Ecto neural progenitor cell (in vitro differentiated cells): ENCODE measurements around the gene GIGYF1.
"Not testable (repeated sequence)": the region's sequence is repeated elsewhere in the genome, so short reads cannot be mapped to it uniquely, and the experiment has no call there.

Experiments used
- DNase-seq: peaks from one replicate; pipeline ENCODE4 v3.0.0-alpha.2; 2018; ENCODE audit warnings: low spot score

Gene GIGYF1

GRCh38 chr7:100706672-100707311 lies 12.7 kb upstream of the GIGYF1 start:
- DNase-seq, result no peak

GRCh38 chr7:100705753-100706671 lies 12.0 kb upstream of the GIGYF1 start, which contains the start of gene POP7:
POP7 (plus strand) TSS chr7:100706121; CDS start chr7:100706831, 710 bp downstream.
- DNase-seq, result peak; percentile 98

GRCh38 chr7:100705320-100705752 lies 11.3 kb upstream of the GIGYF1 start:
- peak; percentile 93 for DNase-seq

GRCh38 chr7:100701089-100701488 lies 7.0 kb upstream of the GIGYF1 start:
- not testable (repeated sequence) for DNase-seq

GRCh38 chr7:100699018-100699417 lies 5.0 kb upstream of the GIGYF1 start:
- no peak for DNase-seq

- no peak for DNase-seq
Measured at GRCh38 chr7:100696123-100696521, 2.1 kb upstream of the GIGYF1 start.

GRCh38 chr7:100693312-100694097 lies 545 bp downstream of the GIGYF1 start:
- no peak for DNase-seq

GRCh38 chr7:100692578-100692961 lies 1.5 kb downstream of the GIGYF1 start:
- DNase-seq, result no peak

GRCh38 chr7:100691676-100692577 lies 2.1 kb downstream of the GIGYF1 start:
- DNase-seq, result peak; percentile 93

GRCh38 chr7:100689230-100690135 lies 4.6 kb downstream of the GIGYF1 start:
- no peak for DNase-seq

GRCh38 chr7:100688326-100688860 lies 5.7 kb downstream of the GIGYF1 start:
- no peak for DNase-seq

- DNase-seq, result no peak
Measured at GRCh38 chr7:100687751-100688300, 6.2 kb downstream of the GIGYF1 start.

GRCh38 chr7:100687261-100687660 lies 6.8 kb downstream of the GIGYF1 start:
- DNase-seq, result no peak

GRCh38 chr7:100686822-100687211 lies 7.2 kb downstream of the GIGYF1 start:
- DNase-seq, result no peak

GRCh38 chr7:100686201-100686821 lies 7.7 kb downstream of the GIGYF1 start:
- no peak for DNase-seq

- DNase-seq, result no peak
Measured at GRCh38 chr7:100685631-100686145, 8.4 kb downstream of the GIGYF1 start.

GRCh38 chr7:100685049-100685605 lies 8.9 kb downstream of the GIGYF1 start:
- no peak for DNase-seq

- DNase-seq, result no peak
Measured at GRCh38 chr7:100684534-100685042, 9.5 kb downstream of the GIGYF1 start.
